ENCODE data around the gene POPDC2.
"Not testable (repeated sequence)": the region's sequence is repeated elsewhere in the genome, so short reads cannot be mapped to it uniquely, and the experiment has no call there.

Gene POPDC2, protein sequence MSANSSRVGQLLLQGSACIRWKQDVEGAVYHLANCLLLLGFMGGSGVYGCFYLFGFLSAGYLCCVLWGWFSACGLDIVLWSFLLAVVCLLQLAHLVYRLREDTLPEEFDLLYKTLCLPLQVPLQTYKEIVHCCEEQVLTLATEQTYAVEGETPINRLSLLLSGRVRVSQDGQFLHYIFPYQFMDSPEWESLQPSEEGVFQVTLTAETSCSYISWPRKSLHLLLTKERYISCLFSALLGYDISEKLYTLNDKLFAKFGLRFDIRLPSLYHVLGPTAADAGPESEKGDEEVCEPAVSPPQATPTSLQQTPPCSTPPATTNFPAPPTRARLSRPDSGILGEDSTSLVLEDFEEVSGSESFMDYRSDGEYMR

DNA sequence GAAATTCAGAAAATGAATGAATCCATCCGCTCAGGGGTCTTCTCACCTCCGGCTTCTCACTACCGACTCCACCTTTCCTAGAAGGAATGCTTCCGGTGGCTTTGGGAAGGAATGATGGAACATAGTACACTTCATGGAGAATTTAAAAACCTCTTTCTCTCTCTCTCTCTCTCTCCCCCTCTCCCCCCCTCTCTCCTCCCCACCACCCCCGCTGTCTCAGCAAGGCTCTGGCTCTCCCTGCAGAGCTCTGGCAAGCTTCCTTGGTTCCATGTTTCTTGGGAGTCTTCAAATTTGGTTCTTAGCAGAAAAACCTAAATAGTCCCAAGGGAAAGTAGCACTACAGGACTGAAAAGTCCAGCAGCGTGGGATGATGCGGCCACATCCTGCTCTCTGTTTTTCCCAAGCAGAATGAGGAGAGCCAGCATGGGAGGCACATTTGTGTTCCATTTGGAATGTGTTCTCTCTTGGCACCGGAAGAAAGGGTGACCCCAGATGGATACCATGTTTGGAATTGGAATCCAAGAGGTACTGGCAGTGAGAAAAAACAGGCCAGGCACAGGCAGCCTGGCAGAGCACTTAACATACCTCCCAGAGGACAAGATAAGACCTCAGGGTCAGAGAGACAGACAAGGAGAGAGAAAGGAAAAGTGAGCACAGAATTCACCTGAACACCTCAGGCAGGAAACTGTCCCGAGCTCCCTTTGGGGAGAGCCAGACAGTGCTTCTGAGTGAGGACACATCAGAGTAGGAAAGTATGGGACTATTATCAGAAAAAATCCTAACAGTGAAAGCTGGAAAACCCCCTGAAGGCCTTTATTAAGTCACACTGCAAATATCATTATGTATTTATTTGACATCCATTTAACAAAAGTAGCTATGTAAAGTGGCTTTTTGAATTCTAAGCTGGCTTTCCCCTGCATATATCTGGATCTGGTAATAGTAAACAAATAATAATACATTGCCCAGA lies at the start of gene POPDC2:
Gene POPDC2 (minus strand): TSS at position 116 of the 967 bp plus-strand sequence. CDS start 166 bp downstream, outside the sequence.
- no peak for DNase-seq

DNA sequence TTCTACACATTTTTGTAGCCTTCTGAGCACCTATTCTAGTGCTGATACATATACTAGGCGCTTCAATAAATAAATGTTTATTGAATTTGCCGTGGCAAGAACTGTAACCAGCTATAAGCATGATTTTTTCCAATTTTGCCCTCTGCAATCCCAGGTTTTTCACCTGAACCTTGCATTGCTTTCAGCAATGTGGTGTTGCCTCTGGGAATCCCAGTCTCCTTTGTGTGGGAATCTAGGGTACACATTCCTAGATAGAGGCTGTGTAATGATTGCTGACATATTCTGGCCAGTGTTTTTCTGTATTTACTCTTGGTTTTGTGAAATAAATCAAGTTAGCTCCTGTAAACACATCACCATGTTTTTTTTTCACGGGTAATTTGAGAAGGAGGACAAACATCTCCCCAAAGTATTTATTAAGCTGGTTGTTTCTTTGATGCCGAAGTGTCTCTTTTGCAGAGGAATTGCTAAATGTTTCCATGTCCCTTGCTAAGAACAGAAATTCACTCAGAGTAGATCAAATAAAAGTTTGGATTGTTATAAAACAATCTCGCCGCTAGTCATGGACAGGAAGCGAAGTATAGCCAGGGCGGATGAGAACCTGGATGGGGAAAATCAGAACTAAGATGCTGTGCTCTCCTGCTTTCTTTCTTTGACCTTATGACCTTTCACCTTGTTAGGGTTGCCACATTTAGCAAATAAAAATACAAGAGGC lies 43.6 kb upstream of the POPDC2 start:
- no peak for DNase-seq

DNA sequence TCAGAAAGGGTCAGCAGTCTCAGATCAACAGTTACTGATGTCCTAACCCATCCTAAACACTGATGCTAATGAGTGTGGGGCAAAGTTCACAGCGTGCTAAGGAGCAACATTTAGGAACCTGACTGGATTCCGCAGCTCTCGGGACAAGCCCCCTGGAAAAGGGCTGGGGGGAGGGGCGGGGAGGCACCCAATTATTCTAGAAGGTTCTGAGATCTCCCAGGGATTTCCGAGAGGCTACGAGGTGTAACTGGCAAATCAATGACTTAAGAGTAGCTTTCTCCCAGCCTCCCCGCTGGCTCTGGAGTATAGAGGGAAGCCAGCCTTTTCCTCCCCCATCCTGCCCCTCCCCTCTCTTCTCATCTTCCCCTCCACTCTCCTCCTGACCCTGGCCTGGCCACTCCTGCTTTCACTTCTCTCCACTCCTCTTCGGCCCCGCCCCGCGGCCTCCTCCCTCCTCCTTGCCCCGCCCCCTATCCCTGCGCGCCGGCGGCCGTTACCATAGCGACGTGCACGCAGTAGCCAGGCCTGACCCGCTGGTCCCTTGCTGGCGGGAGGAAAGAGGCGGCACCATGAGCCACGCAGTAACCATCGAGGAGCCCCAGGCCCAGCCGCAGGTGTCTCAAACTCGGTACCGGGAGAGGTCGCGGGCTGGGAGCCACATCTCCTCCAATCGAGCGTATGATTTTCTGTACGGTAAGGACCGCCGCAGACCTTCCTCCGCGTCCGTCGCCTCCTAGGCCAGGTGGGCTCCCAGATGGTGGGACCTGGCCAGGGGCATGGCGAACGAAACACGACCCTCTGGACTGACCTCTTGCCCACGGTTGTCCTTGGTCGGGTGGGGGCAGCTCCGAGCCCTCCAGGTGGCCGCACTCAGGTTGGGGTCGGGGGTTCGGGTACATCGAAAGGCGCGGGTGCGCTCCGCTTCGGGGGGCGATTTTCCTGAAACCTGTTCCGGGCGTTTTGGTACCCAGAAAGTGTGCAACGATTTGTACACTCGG lies 42.4 kb upstream of the POPDC2 start, which contains the start of gene CFAP91:
Gene CFAP91 (plus strand): TSS at position 493 of the 998 bp plus-strand sequence. CDS start 77 bp downstream, at position 570.
- DNase-seq = no peak

DNA sequence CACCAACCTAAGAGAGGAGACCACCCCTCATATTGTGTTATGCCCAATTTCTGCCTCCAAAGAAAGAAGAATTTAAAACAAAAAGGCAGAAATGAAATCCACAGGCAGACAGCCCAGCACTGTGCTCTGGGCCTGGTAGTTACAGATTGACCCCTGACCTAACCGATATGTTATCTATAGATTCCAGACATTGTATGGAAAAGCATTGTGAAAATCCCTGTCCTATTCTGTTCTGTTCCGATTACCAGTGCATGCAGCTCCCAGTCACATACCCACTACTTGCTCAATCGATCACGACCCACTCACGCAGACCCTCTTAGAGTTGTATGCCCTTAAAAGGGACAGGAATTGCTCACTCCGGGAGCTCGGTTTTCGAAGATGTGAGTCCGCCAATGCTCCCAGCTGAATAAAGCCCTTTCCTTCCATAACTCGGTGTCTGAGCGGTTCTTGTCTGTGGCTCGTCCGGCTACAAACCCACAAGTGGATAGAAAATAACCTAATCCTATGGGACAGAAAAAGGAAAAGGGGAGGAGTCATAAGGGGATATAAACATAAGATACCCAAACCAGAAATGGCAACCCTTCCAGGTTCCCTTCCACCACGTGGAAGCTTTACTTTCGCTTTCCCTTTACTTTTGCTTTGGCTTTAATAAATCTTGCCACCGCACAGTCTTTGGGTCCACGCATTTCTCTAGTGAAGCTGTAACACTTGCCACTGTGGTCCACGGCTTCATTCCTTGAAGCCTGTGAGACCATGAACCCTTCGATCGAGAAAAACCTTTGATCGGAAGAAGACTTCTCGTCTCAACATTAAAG lies 40.7 kb upstream of the POPDC2 start:
- no peak for DNase-seq

DNA sequence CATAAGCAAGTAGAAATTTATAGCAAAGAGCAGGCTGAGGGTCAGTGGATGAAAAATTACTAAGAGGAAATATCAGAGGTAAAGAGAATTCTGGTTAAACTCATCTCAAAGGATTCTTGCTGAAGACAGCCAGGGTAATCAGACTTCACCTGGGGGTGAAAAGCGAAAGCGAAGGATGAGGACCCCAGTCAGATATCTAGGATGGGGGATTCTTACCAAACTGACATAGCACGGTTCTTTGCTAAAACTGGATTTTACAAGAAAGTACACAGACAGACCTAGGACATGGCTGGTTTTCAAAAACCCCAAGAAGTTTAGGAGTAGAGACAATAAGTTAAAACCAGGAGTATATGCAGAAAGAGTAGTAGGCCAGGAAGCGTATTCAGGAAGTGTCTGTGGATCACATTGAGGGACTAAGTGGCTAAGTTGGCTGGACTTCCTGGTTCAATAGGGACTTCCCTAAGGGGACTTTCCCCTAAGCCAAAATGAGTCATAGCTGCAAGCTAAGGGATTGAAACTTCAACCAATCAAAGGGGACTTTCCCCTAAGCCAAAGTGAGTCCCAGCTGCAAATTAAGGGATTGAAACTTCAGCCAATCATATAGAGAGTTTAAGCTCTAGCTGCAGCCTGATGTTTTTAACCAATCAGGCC lies 40.0 kb upstream of the POPDC2 start:
- DNase-seq = no peak

DNA sequence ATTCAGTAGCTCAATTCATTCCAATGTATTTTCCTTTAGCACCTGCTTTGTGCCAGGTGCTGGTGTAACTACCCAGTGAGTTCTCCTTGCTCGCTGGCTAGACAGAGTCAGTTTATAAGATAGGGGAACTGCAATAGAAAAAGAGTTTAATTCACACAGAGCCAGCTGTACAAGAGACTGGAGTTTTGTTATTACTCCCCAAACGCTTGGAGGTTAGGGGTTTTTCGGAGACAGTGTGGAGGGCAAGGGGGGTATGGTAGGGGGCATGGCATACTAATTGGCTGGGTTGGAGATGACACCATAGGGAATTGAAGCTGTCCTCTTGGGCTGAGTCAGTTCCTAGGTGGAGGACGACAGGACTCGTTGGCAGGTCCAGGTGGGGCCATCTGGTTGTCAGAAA lies 37.0 kb upstream of the POPDC2 start:
- DNase-seq = no peak

DNA sequence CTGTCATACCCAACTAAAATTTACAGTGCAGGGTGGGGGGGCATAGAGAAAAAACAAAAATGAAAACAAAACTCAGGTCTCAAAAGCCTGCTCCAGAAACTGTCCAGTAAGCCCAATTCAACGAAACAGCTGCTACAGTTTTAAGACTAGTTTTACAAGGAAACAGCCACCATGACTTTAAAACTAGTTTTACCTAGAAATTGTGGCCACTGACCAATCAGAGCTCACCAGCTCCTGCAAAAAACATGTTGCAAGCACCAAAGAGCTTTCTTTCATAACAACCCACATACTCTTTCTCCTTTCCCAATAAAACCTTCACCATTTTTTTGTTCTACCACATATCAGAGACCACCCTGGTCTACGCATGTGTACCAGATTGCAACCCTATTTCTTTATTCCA lies 35.1 kb upstream of the POPDC2 start:
- DNase-seq = no peak

DNA sequence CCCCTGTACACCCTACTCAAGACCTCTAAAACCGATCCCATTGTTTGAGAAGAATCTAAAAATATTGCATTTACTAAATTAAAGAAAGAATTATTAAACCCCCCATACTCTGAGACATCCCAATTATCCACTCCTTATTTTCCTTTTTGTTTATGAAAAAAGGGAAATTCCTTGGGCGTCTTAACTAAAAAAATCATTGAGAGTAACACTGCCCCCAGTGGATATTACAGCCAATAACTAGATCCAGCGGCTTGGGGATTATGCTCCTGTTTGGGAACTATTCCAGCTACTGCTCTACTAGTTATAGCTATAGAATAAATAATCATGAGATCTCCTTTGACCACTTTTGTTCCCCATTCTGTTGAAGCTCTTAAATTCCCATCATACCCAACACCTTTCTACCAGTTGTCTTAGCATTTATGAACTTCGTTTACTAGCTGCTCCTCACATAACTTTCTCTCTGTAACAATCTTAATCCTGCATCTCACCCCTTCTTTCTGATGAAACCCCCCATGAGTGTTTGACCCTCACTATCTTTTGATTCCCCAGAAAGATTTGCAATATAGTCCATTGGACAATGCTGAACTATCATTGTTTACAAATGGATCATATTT lies 29.8 kb upstream of the POPDC2 start:
- no peak for DNase-seq

DNA sequence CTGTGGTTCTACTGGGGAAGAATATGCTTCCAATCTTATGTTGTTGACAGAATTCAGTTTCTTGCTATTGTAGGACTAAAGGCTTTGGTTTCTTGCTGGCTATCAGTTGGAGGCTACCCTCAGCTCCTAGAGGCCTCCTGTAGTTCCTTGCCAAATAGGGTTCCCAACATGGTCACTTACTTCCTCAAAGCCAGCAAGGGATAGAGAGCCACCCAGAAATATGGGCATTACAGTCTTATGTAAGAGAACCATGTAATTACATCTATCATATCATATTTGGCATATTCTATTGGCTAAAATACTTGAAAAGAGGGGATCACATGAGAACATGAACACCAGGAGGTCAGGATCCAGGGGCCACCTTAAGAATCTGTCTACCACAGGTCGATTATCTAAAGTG lies 23.0 kb upstream of the POPDC2 start:
- no peak for DNase-seq

DNA sequence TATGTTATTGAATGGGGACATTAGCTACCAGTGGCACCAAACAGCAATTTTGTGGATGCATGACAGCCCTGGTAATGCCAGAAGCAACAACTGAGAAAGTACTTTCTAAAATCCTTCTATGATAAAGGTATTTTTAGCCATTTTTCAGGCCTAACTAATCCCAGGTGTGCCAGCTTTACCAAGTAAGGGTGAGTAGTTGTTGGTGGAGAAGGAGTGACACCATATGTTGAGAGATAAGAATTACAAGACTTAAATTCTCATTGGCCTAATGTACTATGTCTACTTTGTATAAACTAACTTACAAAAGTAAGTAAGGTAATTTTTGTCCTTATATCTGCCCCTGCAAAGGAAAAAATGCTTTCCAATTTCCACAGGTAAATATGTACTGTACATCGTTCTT lies 20.9 kb upstream of the POPDC2 start:
- no peak for DNase-seq

DNA sequence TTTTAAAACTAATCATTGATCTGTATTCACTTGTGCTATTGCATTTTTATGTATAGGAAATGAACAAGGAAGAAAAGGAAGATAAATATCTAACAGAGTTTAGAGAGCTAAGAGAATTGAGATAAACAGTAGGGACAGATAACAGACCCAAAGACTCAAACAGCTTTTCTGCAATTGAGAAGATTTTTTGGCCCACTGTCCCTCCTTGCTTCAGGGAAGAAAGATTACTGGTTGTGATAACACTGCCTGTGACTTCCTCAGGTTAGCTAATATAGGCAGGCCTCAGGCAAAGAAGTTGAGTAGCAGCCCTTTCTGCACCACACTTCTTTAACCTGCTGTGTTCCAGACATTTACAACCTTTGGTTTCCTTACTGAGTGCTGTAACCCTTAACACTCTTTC lies 19.5 kb upstream of the POPDC2 start:
- DNase-seq = no peak

DNA sequence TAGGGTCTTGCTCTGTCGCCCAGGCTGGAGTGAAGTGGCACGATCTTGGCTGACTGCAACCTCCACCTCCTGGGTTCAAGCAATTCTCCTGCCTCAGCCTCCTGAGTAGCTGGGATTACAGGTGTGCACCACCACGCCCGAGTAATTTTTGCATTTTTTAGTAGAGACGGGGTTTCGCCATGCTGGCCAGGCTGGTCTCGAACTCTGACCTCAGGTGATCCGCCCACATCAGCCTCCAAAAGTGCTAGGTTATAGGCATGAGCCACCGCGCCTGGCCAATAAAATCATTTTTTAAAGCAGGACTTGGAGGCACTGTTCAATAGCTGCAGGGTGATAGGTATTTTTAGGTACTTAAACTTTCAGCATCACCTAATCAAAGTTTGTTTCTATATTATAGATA lies 17.8 kb upstream of the POPDC2 start:
- not testable (repeated sequence) for DNase-seq

DNA sequence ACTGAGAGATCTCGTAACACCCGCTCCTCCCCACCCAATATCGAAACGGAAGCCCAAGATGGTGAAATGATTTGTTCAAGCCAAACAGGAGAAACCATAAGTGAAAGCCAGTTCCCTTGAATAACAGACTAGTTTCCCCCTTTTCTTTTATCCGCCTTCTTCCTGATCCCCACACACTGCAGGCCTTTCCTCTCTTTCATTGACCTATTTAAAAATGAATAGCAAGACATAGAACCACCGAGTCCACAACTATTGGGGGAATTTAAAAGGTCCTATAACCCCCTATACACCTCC lies 17.2 kb upstream of the POPDC2 start:
- no peak for DNase-seq

DNA sequence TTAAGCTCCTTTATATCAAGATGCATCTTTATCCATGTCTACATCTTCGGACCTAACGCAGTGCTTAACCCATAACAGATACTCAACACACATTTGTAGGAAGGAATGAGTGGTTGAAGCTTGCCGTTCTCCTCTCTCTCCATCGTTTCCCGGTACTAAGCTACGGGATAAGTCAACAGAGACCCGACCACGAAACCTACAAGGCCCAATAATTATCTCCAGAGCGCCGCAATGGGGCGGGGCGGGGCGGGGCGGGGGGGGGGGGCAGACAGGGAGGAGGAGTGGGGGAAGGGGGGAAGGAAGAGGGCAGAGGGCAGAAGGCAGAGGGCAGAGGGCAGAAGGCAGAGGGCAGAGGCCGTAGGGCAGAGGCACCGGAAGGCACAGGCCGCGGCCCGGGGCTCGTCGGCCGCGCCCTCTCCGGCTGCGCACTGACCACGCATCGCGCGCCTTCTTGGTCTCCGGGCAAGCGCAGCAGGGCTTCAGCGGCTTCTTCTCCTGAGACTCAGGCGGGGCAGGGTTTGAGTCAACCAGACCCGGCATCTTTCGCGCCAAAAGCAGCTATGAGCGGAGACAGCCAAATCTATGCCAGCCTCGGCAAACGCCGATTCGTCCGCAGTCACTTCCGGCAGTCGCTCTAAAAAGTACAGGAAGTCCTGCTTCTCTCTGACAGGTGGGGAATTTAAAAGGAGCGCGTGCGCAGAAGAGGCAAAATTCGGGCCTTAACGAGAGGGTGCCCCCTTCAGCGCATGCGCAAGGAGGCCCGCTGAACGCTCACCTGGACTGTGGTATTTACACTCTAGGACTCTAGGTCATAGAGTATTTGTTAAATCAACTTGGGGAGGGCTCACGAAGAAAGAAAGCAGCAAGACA lies 16.6 kb upstream of the POPDC2 start, which contains the start of gene COX17:
Gene COX17 (minus strand): TSS at position 636 of the 870 bp plus-strand sequence. CDS start 96 bp downstream, at position 540.
- DNase-seq = peak; percentile 90

DNA sequence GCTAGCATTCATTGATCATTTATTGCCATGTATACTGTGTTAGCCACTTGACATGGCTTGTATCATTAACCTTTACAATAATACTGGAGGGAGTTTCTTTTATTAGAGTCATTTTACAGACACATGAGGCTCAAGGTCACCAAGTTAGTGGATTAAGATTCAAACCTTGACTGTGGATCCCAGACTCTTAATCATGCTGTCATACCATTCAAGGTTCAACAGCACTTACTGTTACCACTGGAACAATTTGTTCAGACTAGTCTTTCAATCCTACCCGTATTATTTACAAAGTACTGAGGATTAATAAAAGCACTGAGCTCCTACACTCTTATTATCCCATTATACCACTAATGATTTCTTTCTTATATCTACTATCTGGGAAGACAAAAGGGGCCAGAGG lies 15.6 kb upstream of the POPDC2 start:
- no peak for DNase-seq

DNA sequence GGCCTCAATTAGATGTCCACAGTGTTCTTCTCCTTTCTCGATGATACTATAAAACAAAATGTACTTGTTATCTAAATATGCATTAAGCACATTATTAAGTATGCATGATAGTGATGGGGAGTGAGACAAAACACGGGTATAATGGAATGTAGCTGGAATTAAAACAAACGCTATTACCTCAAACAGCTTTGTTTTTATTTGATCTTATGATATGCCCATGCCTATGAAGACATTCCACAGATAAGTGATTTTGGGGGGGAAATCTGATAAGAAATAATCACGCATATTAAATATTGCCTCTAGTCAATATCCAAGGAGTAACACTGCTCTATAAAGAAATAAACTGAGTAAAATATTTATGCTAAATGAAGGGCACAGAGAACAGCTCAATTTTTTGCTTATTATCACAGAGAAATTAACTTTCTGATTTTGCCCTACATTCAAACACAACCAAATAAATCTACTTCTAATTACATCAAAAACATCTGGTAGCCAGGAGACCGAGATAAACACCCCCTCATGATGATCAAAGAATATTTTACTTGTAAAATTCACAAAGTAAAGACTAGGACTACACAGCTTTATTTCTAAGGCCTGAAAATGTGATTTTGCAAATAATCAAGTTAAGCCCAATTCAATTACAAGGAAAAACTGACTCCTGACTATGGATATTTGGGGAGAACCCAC lies 14.9 kb upstream of the POPDC2 start:
- DNase-seq = no peak

DNA sequence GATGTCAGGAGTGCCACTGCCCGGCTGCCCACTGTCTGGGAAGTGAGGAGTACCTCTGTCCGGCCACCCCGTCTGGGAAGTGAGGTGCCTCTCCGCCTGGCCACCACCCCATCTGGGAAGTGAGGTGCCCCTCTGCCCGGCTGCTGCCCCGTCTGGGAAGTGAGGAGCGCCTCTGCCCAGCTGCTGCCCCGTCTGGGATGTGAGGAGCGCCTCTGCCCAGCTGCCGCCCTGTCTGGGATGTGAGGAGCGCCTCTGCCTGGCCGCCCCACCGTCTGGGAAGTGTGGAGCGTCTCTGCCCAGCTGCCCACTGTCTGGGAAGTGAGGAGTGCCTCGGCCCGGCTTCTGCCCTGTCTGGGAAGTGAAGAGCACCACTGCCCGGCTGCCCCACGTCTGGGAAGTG lies 13.5 kb upstream of the POPDC2 start:
- DNase-seq = no peak

DNA sequence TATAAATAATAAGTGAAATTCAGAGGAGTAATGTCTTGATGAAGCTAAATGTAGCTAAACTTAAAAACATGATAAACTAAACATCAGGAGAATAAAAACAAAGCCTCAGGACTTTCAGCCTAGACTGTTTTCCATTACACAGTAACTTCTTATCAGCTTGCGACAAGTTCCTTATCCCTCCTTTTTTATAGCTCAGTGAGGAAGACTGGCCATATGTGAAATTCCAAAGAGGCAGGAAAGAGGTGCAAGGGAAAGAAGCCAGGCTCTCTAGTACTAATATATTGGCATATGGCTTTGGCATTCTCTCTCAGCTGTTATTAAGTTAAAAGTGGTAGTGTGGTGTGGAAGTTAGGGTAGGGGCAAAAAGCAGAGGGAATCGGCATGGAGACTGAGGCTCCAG lies 12.4 kb upstream of the POPDC2 start:
- no peak for DNase-seq
